Activated T-cell treated with anti-CD3 and anti-CD28 coated beads, Interleukin-2, amount 50 U/mL, for 24 hours (primary cell): ENCODE data around the gene TMEM74B.

Source experiments
- DNase-seq: peaks from one replicate; pipeline ENCODE4 v3.0.0-alpha.2; 2020
- H3K27ac Mint-ChIP-seq: 2 replicates; pipeline ENCODE4 v1.8.0; 2020; ENCODE audit warnings: mild to moderate bottlenecking, mixed read lengths
- H3K27me3 Mint-ChIP-seq: 2 replicates; pipeline ENCODE4 v1.8.0; 2020; ENCODE audit warnings: mixed read lengths
- H3K36me3 Mint-ChIP-seq: 2 replicates; pipeline ENCODE4 v1.8.0; 2020; ENCODE audit warnings: low read depth, mixed read lengths
- H3K4me1 Mint-ChIP-seq: 2 replicates; pipeline ENCODE4 v1.8.0; 2020; ENCODE audit warnings: low read depth, mixed read lengths
- H3K4me3 Mint-ChIP-seq: 2 replicates; pipeline ENCODE4 v1.8.0; 2020; ENCODE audit warnings: mild to moderate bottlenecking, moderate library complexity, mixed read lengths
- H3K9me3 Mint-ChIP-seq: 2 replicates; pipeline ENCODE4 v1.8.0; 2020; ENCODE audit warnings: mixed read lengths

Gene TMEM74B

DNA sequence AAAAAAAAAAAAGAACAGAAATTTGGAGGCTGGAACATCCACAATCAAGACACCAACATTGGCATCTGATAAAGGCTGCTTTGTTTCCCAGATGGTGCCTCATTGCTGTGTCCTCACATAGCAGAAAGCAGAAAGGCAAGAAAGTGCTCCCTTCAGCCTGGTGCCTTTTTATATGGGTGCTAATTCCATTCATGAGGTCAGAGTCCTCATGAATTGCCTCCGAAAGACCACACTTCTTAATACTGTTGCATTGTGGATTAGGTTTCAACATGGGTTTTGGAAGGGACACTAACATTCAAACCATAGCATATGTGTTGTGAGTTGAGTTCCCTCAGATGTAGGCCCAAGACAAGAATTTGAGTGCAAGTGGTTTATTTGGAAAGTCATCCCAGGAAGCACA is 10.4 kb upstream of the TMEM74B start:
- no peak for DNase-seq
- Mint-ChIP-seq H3K36me3 (no peaks in the 10 kb centered on the region), H3K4me3 (no peak overlapping the region), H3K9me3 (no peaks in the 10 kb centered on the region), H3K4me1 (peaks cover 4% of the 10 kb centered on the region), H3K27ac (no peak overlapping the region), H3K27me3 (peaks cover 4% of the 10 kb centered on the region)

DNA sequence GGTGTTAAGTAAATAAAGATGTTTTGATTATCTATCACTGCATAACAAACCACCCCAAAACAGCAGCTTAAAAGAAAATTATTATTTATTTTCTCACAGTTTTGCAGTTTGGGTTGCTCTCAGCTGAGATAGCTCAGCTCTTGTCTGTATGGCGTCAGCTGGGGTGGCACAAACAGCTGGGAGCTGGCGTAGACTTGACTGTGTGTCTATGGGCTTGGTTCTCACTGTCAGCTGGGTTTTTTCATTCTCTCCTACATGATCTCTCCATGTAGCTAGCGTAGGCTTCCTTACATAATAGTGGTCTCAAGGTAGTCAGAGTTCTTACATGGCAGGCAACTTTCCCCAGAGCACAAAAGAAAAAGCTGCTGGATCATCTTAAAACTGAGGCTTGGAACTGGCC is 6.5 kb upstream of the TMEM74B start:
- Mint-ChIP-seq H3K4me1 (no peaks in the 10 kb centered on the region), H3K27me3 (peaks cover 6% of the 10 kb centered on the region), H3K4me3 (no peak overlapping the region), H3K27ac (no peak overlapping the region), H3K9me3 (no peaks in the 10 kb centered on the region), H3K36me3 (no peaks in the 10 kb centered on the region)
- DNase-seq = no peak

DNA sequence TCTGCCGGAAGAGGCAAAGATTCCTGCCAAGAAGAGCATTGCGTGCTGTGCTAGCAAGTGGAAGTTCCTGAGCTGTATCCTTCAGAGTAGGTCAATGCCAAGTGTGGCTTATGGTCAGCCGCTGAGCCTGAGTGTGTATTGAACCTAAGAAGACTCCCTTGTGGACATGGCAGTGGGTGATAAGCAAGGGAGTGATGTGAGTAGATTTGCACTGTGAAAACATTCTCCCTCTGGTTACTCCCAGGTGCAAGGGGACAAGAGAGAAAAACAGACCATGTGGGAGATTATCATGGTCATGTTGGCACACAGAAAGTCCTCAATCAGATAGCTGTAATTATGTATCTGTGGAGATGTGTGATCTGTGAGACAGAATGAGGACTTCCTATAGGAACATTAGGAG is 6.1 kb upstream of the TMEM74B start:
- Mint-ChIP-seq H3K27ac (no peak overlapping the region), H3K9me3 (no peaks in the 10 kb centered on the region), H3K4me3 (no peak overlapping the region), H3K36me3 (no peaks in the 10 kb centered on the region), H3K27me3 (peaks cover 11% of the 10 kb centered on the region), H3K4me1 (peaks cover 1% of the 10 kb centered on the region)
- DNase-seq = no peak

DNA sequence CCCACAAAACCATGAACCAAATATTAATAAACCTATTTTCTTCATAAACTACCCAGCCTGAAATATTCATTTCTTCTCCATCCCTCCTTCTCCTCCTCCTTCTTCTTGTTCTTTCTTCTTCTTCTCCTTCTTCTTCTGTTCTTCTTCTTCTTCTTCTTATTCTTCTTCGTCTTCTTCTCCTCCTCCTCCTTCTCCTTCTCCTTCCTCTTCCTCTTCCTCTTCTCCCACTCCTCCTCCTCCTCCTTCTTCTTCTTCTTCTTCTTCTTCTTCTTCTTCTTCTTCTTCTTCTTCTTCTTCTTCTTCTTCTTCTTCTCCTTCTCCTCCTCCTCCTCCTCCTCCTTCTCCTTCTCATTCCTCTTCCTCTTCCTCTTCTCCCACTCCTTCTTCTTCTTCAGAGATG is 5.0 kb upstream of the TMEM74B start:
- Mint-ChIP-seq H3K27ac (no peak overlapping the region), H3K4me1 (peaks cover 1% of the 10 kb centered on the region), H3K4me3 (no peak overlapping the region), H3K36me3 (no peaks in the 10 kb centered on the region), H3K27me3 (peaks cover 12% of the 10 kb centered on the region), H3K9me3 (no peaks in the 10 kb centered on the region)
- DNase-seq = no peak

DNA sequence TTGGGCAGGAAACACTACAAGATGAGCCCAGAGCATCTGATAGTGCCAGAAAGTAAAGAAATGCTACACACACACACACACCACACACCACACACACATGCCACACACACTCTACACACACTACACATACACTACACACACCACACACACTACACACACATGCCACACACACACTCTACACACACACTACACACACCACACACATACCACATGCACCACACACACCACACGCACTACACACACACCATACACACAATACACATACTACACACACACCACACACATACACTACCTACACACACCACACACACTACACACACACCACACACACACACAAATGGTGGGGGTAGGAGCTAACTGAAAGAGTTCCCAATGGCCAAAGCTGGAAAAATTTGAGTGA is 3.6 kb upstream of the TMEM74B start:
- Mint-ChIP-seq H3K4me1 (peaks cover 8% of the 10 kb centered on the region), H3K4me3 (no peak overlapping the region), H3K36me3 (no peaks in the 10 kb centered on the region), H3K9me3 (no peaks in the 10 kb centered on the region), H3K27ac (no peak overlapping the region), H3K27me3 (peaks cover 26% of the 10 kb centered on the region)
- no peak for DNase-seq

DNA sequence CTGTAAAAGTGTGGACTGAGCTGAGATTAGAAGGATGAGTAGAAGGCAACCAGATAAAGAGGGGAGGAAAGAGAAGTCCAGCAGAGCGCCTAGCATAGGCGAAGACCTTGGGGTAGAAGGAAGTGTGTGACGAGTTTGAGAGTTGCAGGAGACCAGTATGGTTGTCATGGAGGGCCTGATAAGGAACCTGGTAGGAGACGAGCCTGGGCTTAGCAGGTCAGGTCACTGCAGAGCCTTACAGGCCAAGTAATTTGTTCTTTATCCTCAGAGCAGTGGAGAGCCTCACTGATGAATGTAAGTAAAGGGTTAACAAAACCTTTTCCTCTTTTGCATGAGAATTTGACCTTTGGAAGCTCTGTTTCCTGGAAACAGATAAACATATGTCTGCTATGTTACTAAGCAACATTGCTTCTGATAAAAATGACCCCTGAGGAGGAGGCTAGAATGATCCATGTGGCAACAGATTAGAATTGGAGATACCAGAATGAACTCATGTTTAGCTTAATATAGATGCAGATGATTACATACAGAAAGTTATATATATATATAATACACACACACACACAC is 2.9 kb upstream of the TMEM74B start:
- H3K36me3 Mint-ChIP-seq = no peaks in the 10 kb centered on the region
- DNase-seq = no peak
- no peak overlapping the region for H3K4me3 Mint-ChIP-seq
- H3K9me3 Mint-ChIP-seq = no peaks in the 10 kb centered on the region
- H3K27me3 Mint-ChIP-seq = peaks cover 28% of the 10 kb centered on the region
- peaks cover 8% of the 10 kb centered on the region for H3K4me1 Mint-ChIP-seq
- no peak overlapping the region for H3K27ac Mint-ChIP-seq

DNA sequence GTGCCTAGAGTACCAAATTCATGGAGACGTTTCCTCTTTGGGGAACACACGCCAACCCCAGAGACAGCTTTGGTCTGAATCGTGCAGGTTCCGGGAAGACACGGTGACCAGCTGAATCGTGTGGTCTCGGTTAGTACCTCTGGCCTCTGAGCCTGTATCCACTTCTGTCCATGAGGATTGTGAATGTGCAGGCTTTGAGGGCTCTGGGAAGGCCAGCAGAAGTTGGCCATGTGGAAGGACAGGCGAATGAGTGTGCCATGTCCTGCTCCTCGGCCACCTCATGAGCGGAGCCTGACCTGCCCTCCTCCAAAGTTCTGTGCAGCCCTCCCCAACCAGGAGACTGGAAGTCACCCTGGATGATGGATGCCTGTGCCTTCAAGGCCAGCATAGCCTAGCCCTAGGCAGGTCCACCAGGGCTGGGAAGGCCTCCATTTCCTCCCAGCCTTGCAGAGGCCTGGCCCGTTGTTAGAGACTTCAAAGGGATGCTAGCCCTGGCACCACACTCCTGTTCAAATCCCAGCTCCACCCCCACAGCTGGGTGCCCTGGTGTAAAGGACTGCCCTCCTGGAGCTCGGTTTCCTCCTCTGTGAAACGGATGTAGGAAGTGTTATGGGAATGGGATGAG is 1.7 kb upstream of the TMEM74B start:
- Mint-ChIP-seq H3K27ac (no peak overlapping the region), H3K9me3 (no peaks in the 10 kb centered on the region), H3K36me3 (no peaks in the 10 kb centered on the region), H3K4me3 (no peak overlapping the region), H3K4me1 (peaks cover 8% of the 10 kb centered on the region), H3K27me3 (peaks cover 33% of the 10 kb centered on the region)
- no peak for DNase-seq

DNA sequence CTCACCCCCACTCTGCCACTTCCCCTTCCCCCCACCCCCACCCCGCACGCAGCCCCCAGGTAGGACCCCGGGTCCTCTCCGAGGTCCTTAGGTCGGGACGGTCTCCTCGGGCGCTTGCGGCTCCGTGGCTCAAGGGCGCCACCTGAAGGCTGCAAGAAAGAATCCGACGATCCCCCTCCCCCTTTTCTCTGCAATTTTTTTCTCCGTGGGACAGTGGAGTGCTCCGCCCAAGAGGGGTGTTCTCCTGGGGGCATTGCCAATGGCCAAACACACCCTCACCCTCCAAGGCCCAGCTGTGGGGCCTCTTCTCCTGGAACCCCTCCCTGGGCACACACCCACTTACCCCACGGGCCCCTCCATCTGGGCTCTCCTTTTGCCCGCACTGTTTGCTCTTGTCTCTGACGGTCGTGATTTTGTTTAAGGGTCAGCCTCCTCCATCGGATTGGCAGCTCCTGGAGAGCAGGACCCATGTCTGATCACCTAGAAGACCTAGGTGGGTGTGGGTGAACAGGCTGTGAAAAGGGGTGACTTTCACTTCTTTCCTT is 1.1 kb upstream of the TMEM74B start:
- H3K27ac Mint-ChIP-seq = no peak overlapping the region

DNA sequence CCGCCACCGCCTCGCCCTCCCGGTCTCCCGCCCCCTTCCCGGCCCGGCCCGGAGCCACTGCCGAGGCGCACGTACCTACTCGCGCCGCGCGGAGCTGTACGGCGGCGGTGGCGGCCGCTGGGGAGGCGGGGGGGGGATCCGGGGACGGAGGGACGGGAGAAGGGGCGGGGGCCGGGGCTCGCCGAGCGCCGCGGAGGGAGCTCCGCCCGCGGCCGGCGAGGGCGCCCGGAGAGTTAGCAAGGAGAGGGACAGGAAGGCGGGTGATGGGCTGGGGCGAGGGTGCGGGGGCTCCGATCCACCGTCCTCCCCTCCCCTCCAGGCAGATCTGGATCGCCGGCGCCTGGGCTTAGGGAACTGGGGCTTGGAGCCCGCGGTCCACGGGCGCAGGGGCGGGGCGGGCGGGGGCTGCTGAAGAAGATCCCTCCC is 548 bp upstream of the TMEM74B start:
- Mint-ChIP-seq H3K27me3 (peaks cover 29% of the 10 kb centered on the region), H3K36me3 (peaks cover 3% of the 10 kb centered on the region), H3K9me3 (no peaks in the 10 kb centered on the region), H3K27ac (no peak overlapping the region), H3K4me1 (peaks cover 8% of the 10 kb centered on the region), H3K4me3 (no peak overlapping the region)
- peak; percentile 41 for DNase-seq

More for the DNA sequence above, 1.1 kb upstream of the TMEM74B start:
- peaks cover 8% of the 10 kb centered on the region for H3K4me1 Mint-ChIP-seq
- H3K9me3 Mint-ChIP-seq = no peaks in the 10 kb centered on the region
- H3K27me3 Mint-ChIP-seq = peaks cover 32% of the 10 kb centered on the region
- peaks cover 2% of the 10 kb centered on the region for H3K36me3 Mint-ChIP-seq
- DNase-seq = peak; percentile 56
- H3K4me3 Mint-ChIP-seq = peak overlapping the region; percentile 34

DNA sequence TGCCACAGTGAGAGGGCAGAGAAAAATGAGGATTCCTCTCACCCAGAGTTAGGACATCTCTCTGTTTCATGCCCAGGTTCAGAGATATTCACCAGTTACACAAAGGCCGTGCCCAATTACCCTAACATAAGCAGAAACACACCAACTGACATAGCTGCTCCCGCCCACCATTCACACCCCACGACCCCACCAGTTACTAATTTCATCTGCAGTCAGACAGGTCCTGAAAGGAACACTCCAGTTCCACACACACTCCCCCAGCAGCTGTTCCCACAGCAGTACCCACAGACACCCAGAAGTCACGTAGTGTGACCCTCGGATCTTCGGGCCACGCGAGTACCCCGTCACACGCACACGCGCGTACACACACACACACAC is 532 bp downstream of the TMEM74B start:
- Mint-ChIP-seq H3K4me1 (peaks cover 8% of the 10 kb centered on the region), H3K27ac (peak overlapping the region; percentile 39), H3K36me3 (peaks cover 9% of the 10 kb centered on the region), H3K4me3 (peak overlapping the region; percentile 67), H3K9me3 (no peaks in the 10 kb centered on the region), H3K27me3 (peaks cover 29% of the 10 kb centered on the region)
- DNase-seq = no peak

DNA sequence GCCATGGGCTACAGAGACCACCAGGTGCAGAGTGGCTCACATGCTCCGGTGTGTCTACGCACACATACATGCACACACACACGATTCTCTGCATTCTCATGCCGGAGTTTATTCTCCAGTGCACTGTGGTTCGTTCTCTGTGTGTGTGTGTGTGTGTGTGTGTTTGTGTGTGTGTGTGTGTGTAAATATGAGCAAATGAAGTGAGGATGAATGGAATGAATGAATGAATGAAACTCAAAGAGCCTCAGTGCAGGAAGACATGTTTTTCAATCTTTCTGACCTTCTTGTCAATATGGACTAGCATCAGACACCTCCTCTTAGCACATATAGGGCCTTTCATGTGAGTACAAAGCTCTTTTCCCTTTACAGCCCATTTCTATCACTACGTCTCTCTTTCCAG is 1.6 kb downstream of the TMEM74B start:
- H3K27ac Mint-ChIP-seq = no peak overlapping the region
- no peak for DNase-seq
- H3K4me1 Mint-ChIP-seq = peaks cover 8% of the 10 kb centered on the region
- no peak overlapping the region for H3K4me3 Mint-ChIP-seq
- peaks cover 29% of the 10 kb centered on the region for H3K27me3 Mint-ChIP-seq
- no peaks in the 10 kb centered on the region for H3K9me3 Mint-ChIP-seq
- peaks cover 9% of the 10 kb centered on the region for H3K36me3 Mint-ChIP-seq

DNA sequence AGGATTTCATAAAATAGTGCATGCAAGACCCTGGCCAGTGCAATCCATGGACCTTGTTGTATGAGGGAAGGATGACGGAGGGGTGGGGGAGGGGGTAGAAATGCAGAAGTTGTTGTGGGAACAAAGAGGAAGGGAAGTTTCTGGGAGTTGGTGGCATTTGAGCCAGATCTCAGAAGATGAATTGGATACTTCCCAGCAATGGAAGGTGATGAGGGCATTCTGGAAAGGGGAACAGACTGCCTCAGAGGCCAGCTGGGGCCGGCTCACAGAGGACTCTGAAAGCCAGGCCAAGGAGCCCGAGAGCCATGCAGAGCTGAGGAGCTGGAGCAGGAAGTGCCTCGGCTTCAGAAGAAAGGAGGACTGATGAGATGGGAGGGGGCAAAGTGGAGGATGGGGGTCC is 2.7 kb downstream of the TMEM74B start:
- no peak for DNase-seq
- peaks cover 8% of the 10 kb centered on the region for H3K4me1 Mint-ChIP-seq
- H3K27me3 Mint-ChIP-seq = peaks cover 29% of the 10 kb centered on the region
- no peaks in the 10 kb centered on the region for H3K9me3 Mint-ChIP-seq
- no peak overlapping the region for H3K27ac Mint-ChIP-seq
- H3K4me3 Mint-ChIP-seq = no peak overlapping the region
- peaks cover 12% of the 10 kb centered on the region for H3K36me3 Mint-ChIP-seq

DNA sequence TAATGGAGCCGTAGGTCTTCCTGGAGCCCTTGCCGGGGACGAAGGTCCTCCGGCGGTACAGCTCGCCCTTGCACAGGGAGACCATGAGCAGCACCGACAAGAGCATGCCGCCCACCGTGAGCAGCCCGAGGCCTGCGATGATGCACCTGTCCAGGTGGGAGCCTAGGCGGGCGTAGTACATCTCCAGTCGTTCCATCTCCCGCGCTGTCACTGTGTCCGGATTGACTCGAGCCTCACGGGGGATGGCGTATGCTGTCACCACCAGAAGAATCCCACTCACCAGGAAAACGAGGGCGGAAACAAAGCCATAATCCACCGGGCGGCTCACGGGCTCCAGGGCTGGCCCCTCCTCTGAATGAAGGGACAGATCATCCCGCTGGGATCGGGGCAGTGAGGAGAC is 3.8 kb downstream of the TMEM74B start:
- Mint-ChIP-seq H3K4me1 (peaks cover 7% of the 10 kb centered on the region), H3K27ac (no peak overlapping the region), H3K36me3 (peaks cover 24% of the 10 kb centered on the region), H3K4me3 (no peak overlapping the region), H3K27me3 (peaks cover 23% of the 10 kb centered on the region), H3K9me3 (no peaks in the 10 kb centered on the region)
- DNase-seq = no peak

DNA sequence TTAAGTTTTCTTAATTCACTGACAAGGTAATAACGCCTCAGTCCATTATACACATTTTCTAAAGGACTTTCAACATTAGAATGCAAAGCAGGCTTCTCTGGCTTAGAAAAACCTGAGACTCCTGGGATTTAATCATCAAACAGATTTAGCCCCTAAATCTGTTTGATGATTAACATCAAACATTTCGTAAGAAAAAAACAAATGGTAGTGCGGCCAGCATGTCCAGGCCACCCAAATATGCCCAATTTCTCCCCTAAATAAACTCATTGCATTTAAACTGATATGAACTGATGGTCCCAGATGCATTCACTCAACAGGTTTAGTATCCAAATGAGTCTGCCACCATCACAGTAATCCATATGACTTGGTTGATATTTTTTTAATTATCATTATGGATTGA is 6.2 kb downstream of the TMEM74B start:
- Mint-ChIP-seq H3K27me3 (peaks cover 10% of the 10 kb centered on the region), H3K36me3 (peaks cover 39% of the 10 kb centered on the region), H3K27ac (no peak overlapping the region), H3K4me3 (no peak overlapping the region), H3K4me1 (no peaks in the 10 kb centered on the region), H3K9me3 (no peaks in the 10 kb centered on the region)
- no peak for DNase-seq

DNA sequence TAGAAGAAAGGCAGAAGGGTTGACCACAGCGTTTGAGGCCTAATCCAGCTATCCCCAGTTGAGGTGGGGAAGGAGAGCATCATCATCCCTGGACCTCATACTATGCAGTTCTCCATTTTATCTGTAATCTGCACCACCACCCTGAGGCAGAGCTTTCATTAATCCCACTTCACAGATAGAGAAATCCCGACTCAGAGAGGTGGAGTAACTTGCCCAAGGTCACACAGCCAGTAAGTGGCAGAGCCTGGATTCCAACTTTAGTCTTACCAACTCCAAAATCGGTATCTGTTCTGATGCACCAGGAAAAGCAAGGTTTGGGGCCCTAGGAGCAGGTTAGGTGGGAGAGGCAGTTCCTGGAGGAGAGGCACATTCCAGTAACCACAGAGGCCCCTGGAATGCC is 6.7 kb downstream of the TMEM74B start:
- Mint-ChIP-seq H3K4me3 (no peak overlapping the region), H3K9me3 (no peaks in the 10 kb centered on the region), H3K4me1 (no peaks in the 10 kb centered on the region), H3K27ac (no peak overlapping the region), H3K27me3 (peaks cover 5% of the 10 kb centered on the region), H3K36me3 (peaks cover 44% of the 10 kb centered on the region)
- DNase-seq = no peak
